Measurements from ENCODE around the gene IL19. TPM values are rescaled to one million over a fixed set of nuclear protein-coding genes. Genes with fewer than 3 reads are reported as not detected.

IL19 gene
- total RNA-seq, 1 donor from 2014 or later, result not detected

GRCh38 chr1:206856674-206857464 is 86.3 kb downstream of the IL19 start:
- Histone ChIP-seq H3K27me3 (ENCODE audit: low read depth) (no peaks in the 10 kb centered on the region), H3K27ac (no peak overlapping the region), H3K9me3 (no peaks in the 10 kb centered on the region), H3K4me1 (no peaks in the 10 kb centered on the region), H3K4me3 (no peak overlapping the region), H3K36me3 (no peaks in the 10 kb centered on the region)
- TF ChIP-seq CTCF (IDR thresholded peaks at IDR 0.05), result peak; percentile 15
- no peak for DNase-seq
- intact Hi-C loops (cut with DNase I), result no loop called here
- no peak for ATAC-seq

- DNase-seq (no peak), ATAC-seq (peak in 1 of 2 donors; percentile 18)
- no peak overlapping the region for H3K27ac ChIP-seq
- no peaks in the 10 kb centered on the region for H3K27me3 ChIP-seq (ENCODE audit: low read depth)
- H3K4me3 ChIP-seq, result no peak overlapping the region
- H3K9me3 ChIP-seq, result no peaks in the 10 kb centered on the region
- intact Hi-C loops (cut with DNase I), result no loop called here
- no peak for TF ChIP-seq CTCF (IDR thresholded peaks at IDR 0.05)
- no peaks in the 10 kb centered on the region for H3K36me3 ChIP-seq
- no peaks in the 10 kb centered on the region for H3K4me1 ChIP-seq
Observed at GRCh38 chr1:206859082-206859521, 88.5 kb downstream of the IL19 start.

- intact Hi-C loops (cut with DNase I), result loop anchor here (10.0 kb wide), 1 partner anchor 55 kb away; no protein-coding TSS in a partner anchor
- Histone ChIP-seq H3K9me3 (no peaks in the 10 kb centered on the region), H3K27me3 (ENCODE audit: low read depth) (no peaks in the 10 kb centered on the region), H3K27ac (no peak overlapping the region), H3K4me3 (no peak overlapping the region), H3K4me1 (peaks cover 3% of the 10 kb centered on the region), H3K36me3 (no peaks in the 10 kb centered on the region)
- DNase-seq (no peak), ATAC-seq (no peak)
- TF ChIP-seq CTCF (IDR thresholded peaks at IDR 0.05), result no peak
Observed at GRCh38 chr1:206860165-206860564, 89.6 kb downstream of the IL19 start.

GRCh38 chr1:206863266-206863665 is 92.7 kb downstream of the IL19 start:
- H3K27me3 ChIP-seq (ENCODE audit: low read depth), result no peaks in the 10 kb centered on the region
- no peak for ATAC-seq
- intact Hi-C loops (cut with DNase I), result loop anchor here (10.0 kb wide), 1 partner anchor 52 kb away; no protein-coding TSS in a partner anchor
- H3K4me1 ChIP-seq, result peaks cover 7% of the 10 kb centered on the region
- H3K9me3 ChIP-seq, result no peaks in the 10 kb centered on the region
- DNase-seq, result no peak
- H3K4me3 ChIP-seq, result no peak overlapping the region
- no peak for TF ChIP-seq CTCF (IDR thresholded peaks at IDR 0.05)
- no peaks in the 10 kb centered on the region for H3K36me3 ChIP-seq
- no peak overlapping the region for H3K27ac ChIP-seq

GRCh38 chr1:206864939-206865671 is 94.5 kb downstream of the IL19 start, which contains the start of gene IL20:
Gene IL20, plus strand, starts transcription at chr1:206865623. Its CDS starts 230 bp downstream, at chr1:206865853.
- Histone ChIP-seq H3K4me1 (peaks cover 7% of the 10 kb centered on the region), H3K27me3 (ENCODE audit: low read depth) (no peaks in the 10 kb centered on the region), H3K9me3 (no peaks in the 10 kb centered on the region), H3K36me3 (no peaks in the 10 kb centered on the region), H3K4me3 (no peak within 1 kb of the TSS), H3K27ac (peak within 1 kb of the TSS; percentile 38)
- peak; percentile 93 for TF ChIP-seq CTCF (IDR thresholded peaks at IDR 0.05)
- peak; percentile 90 for DNase-seq
- peak; percentile 96 for ATAC-seq
- intact Hi-C loops (cut with DNase I), result loop anchor here (10.0 kb wide), 1 partner anchor 50 kb away; no protein-coding TSS in a partner anchor

All from lower lobe of right lung (tissue), 2 donors.